D721Med (cell line): Measurements from ENCODE around the gene TRAPPC2.
A peak's percentile ranks its signal among the peaks of the same experiment; 100 is the strongest.

Source experiments
- DNase-seq: peaks from one replicate; pipeline ENCODE4 v3.0.0; 2011; ENCODE audit warnings: low spot score; ENCODE audit not compliant: insufficient read length
- FAIRE-seq: peaks from 2 replicates; lab custom pipeline; 2011; peaks lifted over from hg19 to GRCh38; lab: Jason Lieb, UNC
- CTCF ChIP-seq: IDR thresholded peaks from 2 replicates; pipeline ENCODE4 v1.5.1; 2012; ENCODE audit warnings: mild to moderate bottlenecking, control low read depth; ENCODE audit not compliant: insufficient read depth; ENCODE audit errors: missing control alignments

TRAPPC2 gene

DNA sequence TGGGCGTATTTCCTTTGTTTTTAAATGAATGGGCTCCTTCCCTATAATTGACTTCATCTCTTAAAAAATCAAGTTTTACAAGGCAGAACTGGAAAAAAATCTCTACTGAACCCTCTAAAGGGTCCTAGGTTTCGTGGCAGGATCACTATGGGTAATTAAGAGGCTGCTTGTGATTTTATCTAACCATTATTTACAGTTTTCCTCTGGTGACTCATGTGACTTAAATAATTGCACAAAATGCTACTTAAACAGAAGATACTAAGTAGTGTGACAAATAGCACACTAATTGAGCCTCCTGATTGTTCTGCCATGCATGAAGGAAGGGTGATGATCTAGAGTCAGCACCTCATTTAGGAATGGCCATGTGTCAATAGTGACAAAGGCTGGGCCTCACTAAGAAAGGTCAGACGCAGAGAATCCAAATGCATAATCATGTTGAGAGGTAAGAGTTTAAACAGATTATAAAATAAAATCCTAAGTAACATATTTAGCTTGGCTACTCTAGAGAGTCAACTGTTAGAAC is 35.7 kb upstream of the TRAPPC2 start:
- DNase-seq (no peak), FAIRE-seq (peak; percentile 70)
- no peak for TF ChIP-seq CTCF

DNA sequence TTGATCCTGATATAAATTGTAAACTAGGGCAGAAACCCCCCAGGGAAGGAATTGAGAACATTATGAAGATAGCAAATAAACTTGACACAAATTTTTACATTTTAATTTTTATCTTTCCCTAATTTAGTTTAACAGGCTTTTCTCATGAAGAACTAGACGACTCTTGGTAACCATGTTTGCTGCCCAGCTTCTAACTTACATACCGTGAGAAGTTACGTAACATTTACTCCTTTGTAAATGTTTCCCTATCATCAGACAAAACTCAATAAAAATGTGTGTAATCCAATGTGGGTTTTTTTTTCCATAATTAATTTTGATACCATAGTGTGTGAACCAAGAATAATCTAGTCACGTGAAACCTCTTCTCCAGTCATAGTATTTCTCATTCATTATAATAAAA is 34.5 kb upstream of the TRAPPC2 start:
- no peak for FAIRE-seq
- TF ChIP-seq CTCF, result no peak

GRCh38 chrX:13764765-13765164 is 30.3 kb upstream of the TRAPPC2 start:
- peak; percentile 23 for TF ChIP-seq CTCF
- no peak for DNase-seq
- no peak for FAIRE-seq

More for the DNA sequence above, 34.5 kb upstream of the TRAPPC2 start:
- no peak for DNase-seq

GRCh38 chrX:13764281-13764680 is 29.9 kb upstream of the TRAPPC2 start:
- no peak for TF ChIP-seq CTCF
- DNase-seq (no peak), FAIRE-seq (no peak)

DNA sequence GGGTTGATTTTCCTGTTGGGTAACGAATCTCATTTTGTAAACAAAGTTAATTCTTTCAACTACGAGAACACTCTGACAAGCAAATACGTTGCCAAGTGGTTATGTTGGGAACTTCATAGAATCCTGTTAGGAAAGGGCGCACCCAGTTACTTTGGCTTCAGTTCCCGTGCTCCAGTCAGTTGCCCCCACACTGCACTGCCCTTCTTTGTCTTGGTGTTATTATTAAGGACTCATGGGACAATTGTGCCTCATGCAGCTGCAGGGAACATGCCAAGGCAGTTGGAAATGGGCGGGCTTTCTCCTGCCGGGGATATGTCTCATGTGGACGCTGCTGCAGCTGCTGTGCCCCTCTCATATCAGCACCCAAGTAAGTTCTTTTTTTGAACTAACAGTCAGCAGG is 29.1 kb upstream of the TRAPPC2 start:
- DNase-seq (no peak), FAIRE-seq (no peak)
- TF ChIP-seq CTCF, result no peak

GRCh38 chrX:13761606-13762414 is 27.4 kb upstream of the TRAPPC2 start:
- TF ChIP-seq CTCF, result no peak
- FAIRE-seq (peak; percentile 73), DNase-seq (no peak)

- FAIRE-seq (no peak), DNase-seq (no peak)
- TF ChIP-seq CTCF, result no peak
These were observed 26.0 kb upstream of the TRAPPC2 start for GRCh38 chrX:13760426-13760825.
